ENCODE data around the gene LMTK2. TPM values are rescaled to one million over a fixed set of nuclear protein-coding genes. Genes with fewer than 3 reads are reported as not detected.
"Not testable (repeated sequence)": the region's sequence is repeated elsewhere in the genome, so short reads cannot be mapped to it uniquely, and the experiment has no call there.

Gene LMTK2
- polyA plus RNA-seq, 4 donors, result 3.8 to 18.5 (median 7.6) TPM

GRCh38 chr7:98214811-98215321 is 108.2 kb downstream of the LMTK2 start:
- no peak for DNase-seq
- H3K27ac ChIP-seq (ENCODE audit: low read depth in 1 of 3, low read length in 2 of 3), result no peak overlapping the region
- H3K4me3 ChIP-seq (ENCODE audit: low read depth in 1 of 3, low read length in 3 of 3), result no peak overlapping the region
- no peaks in the 10 kb centered on the region for H3K9me3 ChIP-seq (ENCODE audit: control insufficient read depth in 2 of 2, insufficient read depth in 1 of 2, low read depth in 1 of 2, low read length in 1 of 2)
- H3K27me3 ChIP-seq (ENCODE audit: control insufficient read depth in 3 of 3, insufficient read depth in 3 of 3, low read length in 3 of 3), result no peaks in the 10 kb centered on the region
- H3K36me3 ChIP-seq (ENCODE audit: control insufficient read depth in 3 of 3, insufficient read depth in 2 of 3, low read depth in 1 of 3, low read length in 3 of 3), result peaks cover 0 to 21% (median 6%) of the 10 kb centered on the region in 3 donors
- 92 to 97% (median 95%) methylated on average over 27 of the region's 27 CpGs for WGBS, 3 donors
- H3K4me1 ChIP-seq (ENCODE audit: control insufficient read depth in 3 of 3, insufficient read depth in 2 of 3, low read depth in 1 of 3, low read length in 2 of 3), result peaks cover 0 to 6% (median 2%) of the 10 kb centered on the region in 3 donors
- no peak for FAIRE-seq

GRCh38 chr7:98215561-98216495 is 109.2 kb downstream of the LMTK2 start:
- WGBS, 3 donors, result 58 to 82% (median 62%) methylated on average over 32 of the region's 32 CpGs
- H3K27me3 ChIP-seq (ENCODE audit: control insufficient read depth in 3 of 3, insufficient read depth in 3 of 3, low read length in 3 of 3), result no peaks in the 10 kb centered on the region
- no peak for FAIRE-seq
- H3K4me1 ChIP-seq (ENCODE audit: control insufficient read depth in 3 of 3, insufficient read depth in 2 of 3, low read depth in 1 of 3, low read length in 2 of 3), result peaks cover 0 to 6% (median 0%) of the 10 kb centered on the region in 3 donors
- H3K4me3 ChIP-seq (ENCODE audit: low read depth in 1 of 3, low read length in 3 of 3), result no peak overlapping the region
- no peaks in the 10 kb centered on the region for H3K9me3 ChIP-seq (ENCODE audit: control insufficient read depth in 2 of 2, insufficient read depth in 1 of 2, low read depth in 1 of 2, low read length in 1 of 2)
- peaks cover 0 to 21% (median 6%) of the 10 kb centered on the region in 3 donors for H3K36me3 ChIP-seq (ENCODE audit: control insufficient read depth in 3 of 3, insufficient read depth in 2 of 3, low read depth in 1 of 3, low read length in 3 of 3)
- DNase-seq, result no peak
- H3K27ac ChIP-seq (ENCODE audit: low read depth in 1 of 3, low read length in 2 of 3), result no peak overlapping the region

- Histone ChIP-seq H3K27ac (ENCODE audit: low read depth in 1 of 3, low read length in 2 of 3) (no peak overlapping the region), H3K4me1 (ENCODE audit: control insufficient read depth in 3 of 3, insufficient read depth in 2 of 3, low read depth in 1 of 3, low read length in 2 of 3) (no peaks in the 10 kb centered on the region), H3K4me3 (ENCODE audit: low read depth in 1 of 3, low read length in 3 of 3) (no peak overlapping the region), H3K36me3 (ENCODE audit: control insufficient read depth in 3 of 3, insufficient read depth in 2 of 3, low read depth in 1 of 3, low read length in 3 of 3) (peaks cover 5 to 29% (median 10%) of the 10 kb centered on the region in 3 donors), H3K27me3 (ENCODE audit: control insufficient read depth in 3 of 3, insufficient read depth in 3 of 3, low read length in 3 of 3) (no peaks in the 10 kb centered on the region), H3K9me3 (ENCODE audit: control insufficient read depth in 2 of 2, insufficient read depth in 1 of 2, low read depth in 1 of 2, low read length in 1 of 2) (no peaks in the 10 kb centered on the region)
- no peak for FAIRE-seq
- no peak for DNase-seq
- 87 to 89% (median 88%) methylated on average over 23 to 24 of the region's 24 CpGs for WGBS, 3 donors
Observed at GRCh38 chr7:98216941-98217622, 110.4 kb downstream of the LMTK2 start.

GRCh38 chr7:98217623-98218582 is 111.2 kb downstream of the LMTK2 start:
- H3K27me3 ChIP-seq (ENCODE audit: control insufficient read depth in 3 of 3, insufficient read depth in 3 of 3, low read length in 3 of 3), result no peaks in the 10 kb centered on the region
- 51 to 67% (median 52%) methylated on average over 34 to 41 of the region's 41 CpGs for WGBS, 3 donors
- peaks cover 5 to 36% (median 10%) of the 10 kb centered on the region in 3 donors for H3K36me3 ChIP-seq (ENCODE audit: control insufficient read depth in 3 of 3, insufficient read depth in 2 of 3, low read depth in 1 of 3, low read length in 3 of 3)
- no peaks in the 10 kb centered on the region for H3K9me3 ChIP-seq (ENCODE audit: control insufficient read depth in 2 of 2, insufficient read depth in 1 of 2, low read depth in 1 of 2, low read length in 1 of 2)
- FAIRE-seq, result no peak
- no peak overlapping the region for H3K4me3 ChIP-seq (ENCODE audit: low read depth in 1 of 3, low read length in 3 of 3)
- DNase-seq, result peak; percentile 33 to 37
- H3K27ac ChIP-seq (ENCODE audit: low read depth in 1 of 3, low read length in 2 of 3), result no peak overlapping the region
- no peaks in the 10 kb centered on the region for H3K4me1 ChIP-seq (ENCODE audit: control insufficient read depth in 3 of 3, insufficient read depth in 2 of 3, low read depth in 1 of 3, low read length in 2 of 3)

GRCh38 chr7:98219382-98219781 is 112.7 kb downstream of the LMTK2 start:
- H3K4me1 ChIP-seq (ENCODE audit: control insufficient read depth in 3 of 3, insufficient read depth in 2 of 3, low read depth in 1 of 3, low read length in 2 of 3); H3K9me3 ChIP-seq (ENCODE audit: control insufficient read depth in 2 of 2, insufficient read depth in 1 of 2, low read depth in 1 of 2, low read length in 1 of 2); H3K27ac ChIP-seq (ENCODE audit: low read depth in 1 of 3, low read length in 2 of 3); DNase-seq; H3K4me3 ChIP-seq (ENCODE audit: low read depth in 1 of 3, low read length in 3 of 3); H3K27me3 ChIP-seq (ENCODE audit: control insufficient read depth in 3 of 3, insufficient read depth in 3 of 3, low read length in 3 of 3); FAIRE-seq: not testable (repeated sequence)
- 91 to 97% (median 92%) methylated on average over 6 of the region's 6 CpGs for WGBS, 3 donors
- H3K36me3 ChIP-seq (ENCODE audit: control insufficient read depth in 3 of 3, insufficient read depth in 2 of 3, low read depth in 1 of 3, low read length in 3 of 3), result peaks cover 5 to 45% (median 10%) of the 10 kb centered on the region in 3 donors

- Histone ChIP-seq H3K9me3 (ENCODE audit: control insufficient read depth in 2 of 2, insufficient read depth in 1 of 2, low read depth in 1 of 2, low read length in 1 of 2) (no peaks in the 10 kb centered on the region), H3K4me3 (ENCODE audit: low read depth in 1 of 3, low read length in 3 of 3) (no peak overlapping the region), H3K4me1 (ENCODE audit: control insufficient read depth in 3 of 3, insufficient read depth in 2 of 3, low read depth in 1 of 3, low read length in 2 of 3) (no peaks in the 10 kb centered on the region), H3K36me3 (ENCODE audit: control insufficient read depth in 3 of 3, insufficient read depth in 2 of 3, low read depth in 1 of 3, low read length in 3 of 3) (peaks cover 5 to 45% (median 10%) of the 10 kb centered on the region in 3 donors), H3K27ac (ENCODE audit: low read depth in 1 of 3, low read length in 2 of 3) (no peak overlapping the region), H3K27me3 (ENCODE audit: control insufficient read depth in 3 of 3, insufficient read depth in 3 of 3, low read length in 3 of 3) (no peaks in the 10 kb centered on the region)
- 95 to 96% (median 96%) methylated on average over 29 to 34 of the region's 34 CpGs for WGBS, 3 donors
- FAIRE-seq (no peak), DNase-seq (no peak)
Observed at GRCh38 chr7:98221611-98222532, 115.2 kb downstream of the LMTK2 start.

- H3K27ac ChIP-seq (ENCODE audit: low read depth in 1 of 3, low read length in 2 of 3), result no peak overlapping the region
- no peaks in the 10 kb centered on the region for H3K9me3 ChIP-seq (ENCODE audit: control insufficient read depth in 2 of 2, insufficient read depth in 1 of 2, low read depth in 1 of 2, low read length in 1 of 2)
- H3K36me3 ChIP-seq (ENCODE audit: control insufficient read depth in 3 of 3, insufficient read depth in 2 of 3, low read depth in 1 of 3, low read length in 3 of 3), result peaks cover 5 to 40% (median 7%) of the 10 kb centered on the region in 3 donors
- no peaks in the 10 kb centered on the region for H3K27me3 ChIP-seq (ENCODE audit: control insufficient read depth in 3 of 3, insufficient read depth in 3 of 3, low read length in 3 of 3)
- DNase-seq (no peak), FAIRE-seq (no peak)
- no peak overlapping the region for H3K4me3 ChIP-seq (ENCODE audit: low read depth in 1 of 3, low read length in 3 of 3)
- H3K4me1 ChIP-seq (ENCODE audit: control insufficient read depth in 3 of 3, insufficient read depth in 2 of 3, low read depth in 1 of 3, low read length in 2 of 3), result no peaks in the 10 kb centered on the region
- 93 to 98% (median 94%) methylated on average over 30 of the region's 30 CpGs for WGBS, 3 donors
Observed at GRCh38 chr7:98222533-98223195, 116.0 kb downstream of the LMTK2 start.

All from small intestine (tissue), 7 donors.